ENCODE measurements around the gene MAEA.

Gene MAEA

GRCh38 chr4:1289207-1290164, at the start of gene MAEA:
MAEA (plus strand) TSS chr4:1289891; CDS start chr4:1289914, 23 bp downstream.
- in situ Hi-C loops (cut with MboI; ENCODE audit: low sequenced_read_pairs), result no loop called here

GRCh38 chr4:1239950-1240307, 49.8 kb upstream of the MAEA start:
- in situ Hi-C loops (cut with MboI; ENCODE audit: low sequenced_read_pairs), result no loop called here

GRCh38 chr4:1240721-1241465, 48.8 kb upstream of the MAEA start:
- in situ Hi-C loops (cut with MboI; ENCODE audit: low sequenced_read_pairs), result no loop called here

- in situ Hi-C loops (cut with MboI; ENCODE audit: low sequenced_read_pairs), result no loop called here
Observed at GRCh38 chr4:1241466-1241935, 48.2 kb upstream of the MAEA start.

- in situ Hi-C loops (cut with MboI; ENCODE audit: low sequenced_read_pairs), result no loop called here
Observed at GRCh38 chr4:1241936-1242505, 47.7 kb upstream of the MAEA start.

- in situ Hi-C loops (cut with MboI; ENCODE audit: low sequenced_read_pairs), result no loop called here
Observed at GRCh38 chr4:1242506-1243450, 46.9 kb upstream of the MAEA start.

- in situ Hi-C loops (cut with MboI; ENCODE audit: low sequenced_read_pairs), result no loop called here
Observed at GRCh38 chr4:1243451-1244080, 46.1 kb upstream of the MAEA start.

- in situ Hi-C loops (cut with MboI; ENCODE audit: low sequenced_read_pairs), result no loop called here
Observed at GRCh38 chr4:1244081-1244977, 45.4 kb upstream of the MAEA start.

GRCh38 chr4:1244978-1245471, 44.7 kb upstream of the MAEA start:
- in situ Hi-C loops (cut with MboI; ENCODE audit: low sequenced_read_pairs), result no loop called here

GRCh38 chr4:1245481-1246051, 44.1 kb upstream of the MAEA start:
- in situ Hi-C loops (cut with MboI; ENCODE audit: low sequenced_read_pairs), result no loop called here

GRCh38 chr4:1246111-1246881, 43.4 kb upstream of the MAEA start:
- in situ Hi-C loops (cut with MboI; ENCODE audit: low sequenced_read_pairs), result no loop called here

- in situ Hi-C loops (cut with MboI; ENCODE audit: low sequenced_read_pairs), result no loop called here
Observed at GRCh38 chr4:1246901-1247863, 42.5 kb upstream of the MAEA start.

- in situ Hi-C loops (cut with MboI; ENCODE audit: low sequenced_read_pairs), result no loop called here
Observed at GRCh38 chr4:1247864-1248244, 41.8 kb upstream of the MAEA start.

- in situ Hi-C loops (cut with MboI; ENCODE audit: low sequenced_read_pairs), result no loop called here
Observed at GRCh38 chr4:1248245-1249147, 41.2 kb upstream of the MAEA start, which contains the start of gene CTBP1. CTBP1 (minus strand) TSS chr4:1249130; CDS start chr4:1241331, 7,799 bp downstream.

- in situ Hi-C loops (cut with MboI; ENCODE audit: low sequenced_read_pairs), result no loop called here
Observed at GRCh38 chr4:1249148-1249730, 40.5 kb upstream of the MAEA start.
